Adrenal gland (tissue), 12 donors: Measurements from ENCODE around the gene ING5. TPM values are rescaled to one million over a fixed set of nuclear protein-coding genes. Genes with fewer than 3 reads are reported as not detected.

ENCODE experiments used
- DNase-seq, 7 donors: peaks; one replicate each; pipeline ENCODE4 v3.0.0-alpha.2; 2019 to 2020
- H3K27ac ChIP-seq, 5 donors: fragments of 200-600 bp; sonication (generic) in 4 of 5; 1 replicate in 3 of 5; 2 replicates in 2 of 5; pipeline versions ENCODE4 v1.5.1 to v1.8.0; 2016 to 2020; ENCODE audit warnings: mild to moderate bottlenecking in 1 of 5
- H3K27me3 ChIP-seq: fragments of 200-600 bp; 2 replicates; pipeline ENCODE4 v1.8.0; 2021
- H3K36me3 ChIP-seq, 2 donors: fragments of 200-600 bp; replicated peaks in 1 of 2; 1 replicate in 1 of 2; 2 replicates in 1 of 2; pipeline versions ENCODE4 v1.5.1 to v1.8.0; 2018 to 2022
- H3K4me1 ChIP-seq, 2 donors: fragments of 200-600 bp; replicated peaks in 1 of 2; 1 replicate in 1 of 2; 2 replicates in 1 of 2; pipeline versions ENCODE4 v1.5.1 to v1.8.0; 2018 to 2021
- H3K4me3 ChIP-seq, 4 donors: fragments of 200-600 bp; sonication (generic) in 3 of 4; one replicate each; pipeline ENCODE4 v1.5.1; 2016 to 2018
- H3K9me3 ChIP-seq, 3 donors: fragments of 200-600 bp; sonication (generic) in 1 of 3; replicated peaks in 1 of 3; 1 replicate in 2 of 3; 2 replicates in 1 of 3; pipeline versions ENCODE4 v1.5.1 to v1.8.0; 2016 to 2021
- POLR2A ChIP-seq, 2 donors: fragments of 450-650 bp; IDR thresholded peaks; one replicate each; pipeline ENCODE4 v1.6.1; 2017; ENCODE audit warnings: antibody characterized with exemption in 2 of 2, mild to moderate bottlenecking in 2 of 2, moderate library complexity in 1 of 2
- WGBS, 4 donors: extraction: QIAGEN DNeasy Blood & Tissue Kit in 2 of 4; methylation state at CpG; one replicate each; pipeline versions ENCODE4 v1.1.5 to v1.1.7; 2013 to 2017; 5-methylcytosine and 5-hydroxymethylcytosine counted together
- intact Hi-C, 2 donors: fragments of 100-400 bp; cut with DNase I; formaldehyde crosslinking; loops; one replicate each; pipeline versions ENCODE4 v1.14.1 to v1.15.0; 2022 to 2023
- polyA plus RNA-seq, 3 donors: library from polyadenylated mRNA; stranded (reverse); fragments of 200-250 nt in 2 of 3; fragments of 350-450 nt in 1 of 3; fragmentation: Illumina TruSeq in 1 of 3; extraction: RNeasy Lipid Tissue Mini Kit (QIAGEN cat#74804) in 1 of 3; gene quantifications; one replicate each; pipeline ENCODE4 v1.2.3, GENCODE V29; 2013 to 2014
- total RNA-seq, 9 donors: library from RNA; depleted of rRNA in 4 of 9; stranded (reverse); fragments of >200 nt in 4 of 9; fragments of 120-200 nt in 1 of 9; fragmentation: NEBNext Ultra II Directional in 1 of 9; extraction: Animal tissue kit (Norgen Biotek cat#: 25700) in 1 of 9; gene quantifications; one replicate each; pipeline versions ENCODE4 v1.1.0 to v1.2.4, GENCODE V29; 2013 to 2023
- TF ChIP-seq, protein P1 (sequence below), 6 experiments: fragments of 450-650 bp in 4 of 6; fragments of 200-600 bp in 2 of 6; sonication (generic) in 1 of 6; IDR thresholded peaks; 1 replicate in 5 of 6; 2 replicates in 1 of 6; pipeline versions ENCODE4 v1.5.1 to v1.8.0; 2016 to 2021; ENCODE audit warnings: antibody characterized with exemption in 6 of 6, mild to moderate bottlenecking in 2 of 6, moderate library complexity in 1 of 6
- donor health status: healthy with polysubstance abuse.
- donor health status: Bipolar disorder and iron deficiency.
- donor health status: DM: yes; HTN: yes; CAD: no.
- donor health status: DM: no; HTN: no; CAD: no.
- donor health status: DM: no; HTN: no; CAD: no.
- donor health status: DM: yes; HTN: yes; CAD: no.

Gene ING5
- total and polyA plus RNA-seq, 12 donors = 13.3 to 83.1 (median 31.7) TPM

DNA sequence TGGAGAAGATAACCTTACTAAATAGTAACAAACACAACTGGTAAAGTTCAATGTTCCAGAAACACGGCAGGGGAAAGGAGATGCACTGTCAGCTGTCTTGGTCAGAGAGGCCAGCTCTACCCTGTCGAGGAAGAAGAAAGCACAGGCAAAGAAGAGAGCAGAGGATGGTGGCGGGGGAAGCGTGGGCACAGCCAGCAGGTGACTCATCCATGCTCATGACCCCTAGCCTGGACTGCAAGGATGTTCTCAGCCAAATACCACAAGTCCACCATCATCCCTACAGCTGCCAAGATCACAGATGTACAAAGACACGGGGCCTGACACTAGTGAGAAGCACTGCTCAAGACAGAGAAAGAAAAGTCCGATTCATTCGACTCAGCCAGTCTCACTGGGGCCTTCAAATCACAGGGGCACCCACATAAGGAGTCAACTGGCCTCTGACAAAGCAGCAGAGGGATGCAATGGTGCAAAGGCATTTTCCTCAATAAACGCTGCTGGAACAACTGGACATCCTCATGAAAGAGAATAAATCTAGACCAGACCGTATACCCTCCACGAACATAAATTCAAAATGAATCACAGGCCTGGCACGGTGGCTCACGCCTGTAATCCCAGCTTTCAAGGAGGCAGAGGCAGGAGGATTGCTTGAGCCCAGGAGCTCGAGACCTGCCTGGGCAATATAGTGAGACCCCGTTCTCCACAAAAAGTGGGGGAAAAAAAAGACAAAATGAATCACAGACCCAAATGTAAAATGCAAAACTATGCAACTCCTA, 20.8 kb upstream of the ING5 start:
- Histone ChIP-seq H3K27ac (peak overlapping the region in 4 of 5 donors; percentile 18 to 78 (median 44)), H3K4me3 (no peak overlapping the region), H3K4me1 (peaks cover 0 to 16% of the 10 kb centered on the region in 2 donors), H3K9me3 (no peaks in the 10 kb centered on the region), H3K36me3 (peaks cover 0 to 22% of the 10 kb centered on the region in 2 donors), H3K27me3 (no peaks in the 10 kb centered on the region)
- intact Hi-C loops = no loop called here
- TF ChIP-seq POLR2A (IDR thresholded peaks at IDR 0.05) = no peak
- TF ChIP-seq, protein P1, sequence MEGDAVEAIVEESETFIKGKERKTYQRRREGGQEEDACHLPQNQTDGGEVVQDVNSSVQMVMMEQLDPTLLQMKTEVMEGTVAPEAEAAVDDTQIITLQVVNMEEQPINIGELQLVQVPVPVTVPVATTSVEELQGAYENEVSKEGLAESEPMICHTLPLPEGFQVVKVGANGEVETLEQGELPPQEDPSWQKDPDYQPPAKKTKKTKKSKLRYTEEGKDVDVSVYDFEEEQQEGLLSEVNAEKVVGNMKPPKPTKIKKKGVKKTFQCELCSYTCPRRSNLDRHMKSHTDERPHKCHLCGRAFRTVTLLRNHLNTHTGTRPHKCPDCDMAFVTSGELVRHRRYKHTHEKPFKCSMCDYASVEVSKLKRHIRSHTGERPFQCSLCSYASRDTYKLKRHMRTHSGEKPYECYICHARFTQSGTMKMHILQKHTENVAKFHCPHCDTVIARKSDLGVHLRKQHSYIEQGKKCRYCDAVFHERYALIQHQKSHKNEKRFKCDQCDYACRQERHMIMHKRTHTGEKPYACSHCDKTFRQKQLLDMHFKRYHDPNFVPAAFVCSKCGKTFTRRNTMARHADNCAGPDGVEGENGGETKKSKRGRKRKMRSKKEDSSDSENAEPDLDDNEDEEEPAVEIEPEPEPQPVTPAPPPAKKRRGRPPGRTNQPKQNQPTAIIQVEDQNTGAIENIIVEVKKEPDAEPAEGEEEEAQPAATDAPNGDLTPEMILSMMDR (IDR thresholded peaks at IDR 0.05) = no peak
- DNase-seq = peak in 6 of 7 donors; percentile 67 to 88 (median 77)
- 59 to 64% (median 62%) methylated on average over 11 to 14 of the region's 14 CpGs for WGBS, 4 donors

DNA sequence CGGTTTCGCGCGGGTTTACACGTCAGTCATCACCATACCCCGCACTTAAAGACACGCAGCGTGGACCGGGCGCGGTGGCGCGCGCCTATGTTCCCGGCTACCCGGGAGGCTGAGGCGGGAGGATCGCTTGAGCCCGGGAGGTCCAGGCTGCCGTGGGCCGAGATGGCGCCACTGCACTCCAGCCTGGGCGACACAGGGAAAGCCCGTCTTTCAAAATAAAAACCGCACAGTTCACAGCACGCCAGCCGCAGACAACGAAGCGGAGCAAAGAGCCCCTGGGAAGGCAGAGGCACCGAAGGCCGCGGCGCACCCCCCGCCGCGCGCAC, 15.6 kb upstream of the ING5 start:
- 0% methylated on average over 15 to 37 of the region's 37 CpGs for WGBS, 4 donors
- H3K4me1 ChIP-seq = peaks cover 6 to 24% of the 10 kb centered on the region in 2 donors
- H3K36me3 ChIP-seq = peaks cover 0 to 12% of the 10 kb centered on the region in 2 donors
- H3K27ac ChIP-seq = peak overlapping the region in 4 of 5 donors; percentile 7 to 97 (median 72)
- DNase-seq = no peak
- TF ChIP-seq, protein P1 (IDR thresholded peaks at IDR 0.05) = no peak
- no peak for TF ChIP-seq POLR2A (IDR thresholded peaks at IDR 0.05)
- H3K27me3 ChIP-seq = no peaks in the 10 kb centered on the region
- H3K9me3 ChIP-seq = no peaks in the 10 kb centered on the region
- intact Hi-C loops = no loop called here
- peak overlapping the region; percentile 39 to 96 (median 70) for H3K4me3 ChIP-seq

DNA sequence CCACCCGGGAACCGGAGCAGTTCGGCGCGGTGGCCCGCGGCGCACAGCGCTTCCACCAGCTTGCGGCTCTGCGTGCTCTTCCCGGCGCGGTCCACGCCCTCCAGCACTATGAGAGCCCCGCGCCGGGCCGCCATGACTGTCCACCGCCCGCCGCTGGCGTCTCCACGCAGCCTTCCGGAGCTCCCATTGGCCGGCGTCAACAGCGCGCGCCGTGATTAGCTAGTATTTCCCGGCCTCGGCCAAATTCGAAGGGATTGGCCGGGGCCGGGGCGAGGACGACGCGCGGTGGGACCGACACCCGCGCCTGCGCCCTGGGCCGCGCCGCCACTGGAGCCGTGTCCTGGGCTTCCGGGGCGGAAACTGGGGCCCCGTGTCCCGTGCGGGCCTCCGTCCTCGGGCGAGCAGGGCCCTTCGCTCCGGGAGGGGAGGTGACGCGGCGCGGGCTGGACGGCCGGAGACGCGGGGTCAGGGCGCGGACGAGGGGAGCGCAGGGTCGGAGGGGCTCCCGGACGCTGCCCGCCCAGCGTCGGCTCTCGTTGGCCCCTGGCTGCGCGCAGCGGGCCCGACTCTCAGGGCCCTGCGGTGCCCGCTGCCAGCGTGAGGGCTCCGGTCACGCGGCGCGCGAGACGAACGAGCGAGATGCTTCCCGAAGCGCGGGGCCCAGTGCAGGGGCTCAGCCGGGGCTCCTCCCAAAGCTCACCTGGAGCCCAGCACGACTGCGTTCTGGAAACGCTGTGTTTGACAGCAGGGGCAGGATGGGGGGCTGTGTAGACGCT, 15.0 kb upstream of the ING5 start, which contains the start of gene DTYMK:
DTYMK (minus strand) TSS at position 166 of the 776 bp plus-strand sequence; CDS start at position 134, 32 bp downstream.
- intact Hi-C loops = no loop called here
- 0 to 4% (median 0%) methylated on average over 4 to 102 of the region's 102 CpGs for WGBS, 4 donors
- peak within 1 kb of the TSS; percentile 44 to 96 (median 70) for H3K4me3 ChIP-seq
- H3K9me3 ChIP-seq = no peaks in the 10 kb centered on the region
- DNase-seq = peak; percentile 96 to 97 (median 96)
- H3K36me3 ChIP-seq = peaks cover 0 to 17% of the 10 kb centered on the region in 2 donors
- TF ChIP-seq, protein P1 (IDR thresholded peaks at IDR 0.05) = peak in 2 of 6 experiments; percentile 4
- TF ChIP-seq POLR2A (IDR thresholded peaks at IDR 0.05) = peak; percentile 86
- peaks cover 6 to 23% of the 10 kb centered on the region in 2 donors for H3K4me1 ChIP-seq
- peak within 1 kb of the TSS; percentile 77 to 97 (median 93) for H3K27ac ChIP-seq
- H3K27me3 ChIP-seq = no peaks in the 10 kb centered on the region

DNA sequence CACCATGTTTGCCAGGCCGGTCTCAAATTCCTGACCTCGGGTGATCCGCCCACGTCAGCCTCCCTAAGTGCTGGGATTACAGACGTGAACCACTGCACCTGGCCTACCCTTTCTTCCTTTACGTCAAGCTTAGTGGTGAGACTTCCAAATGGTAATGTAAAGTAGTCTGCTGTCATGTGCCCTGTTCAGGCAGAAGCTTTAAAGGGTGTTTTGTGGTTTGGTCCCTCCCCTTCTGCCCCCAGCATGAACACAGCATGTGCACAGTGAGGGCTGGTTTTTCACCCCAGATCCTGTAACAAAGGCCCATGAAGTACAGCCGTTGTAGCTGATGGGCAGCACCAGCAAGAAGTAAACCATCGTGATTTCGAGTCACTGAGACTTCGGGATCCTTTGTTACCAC, 12.5 kb upstream of the ING5 start:
- H3K27me3 ChIP-seq = no peaks in the 10 kb centered on the region
- WGBS, 4 donors = 83 to 94% (median 88%) methylated on average over 9 to 10 of the region's 10 CpGs
- H3K4me1 ChIP-seq = peaks cover 6 to 23% of the 10 kb centered on the region in 2 donors
- H3K36me3 ChIP-seq = peaks cover 0 to 17% of the 10 kb centered on the region in 2 donors
- no peak overlapping the region for H3K4me3 ChIP-seq
- no peak overlapping the region for H3K27ac ChIP-seq
- no peak for DNase-seq
- intact Hi-C loops = no loop called here
- no peaks in the 10 kb centered on the region for H3K9me3 ChIP-seq
- TF ChIP-seq POLR2A (IDR thresholded peaks at IDR 0.05) = no peak
- TF ChIP-seq, protein P1 (IDR thresholded peaks at IDR 0.05) = no peak
